Activated naive CD8-positive, alpha-beta T cell treated with anti-CD3 and anti-CD28 coated beads, Interleukin-2, amount 50 U/mL, for 16 hours (primary cell): ENCODE data around the gene XPO5.
"Not testable (repeated sequence)": the region's sequence is repeated elsewhere in the genome, so short reads cannot be mapped to it uniquely, and the experiment has no call there.

ENCODE experiments used
- DNase-seq: peaks from one replicate; pipeline ENCODE4 v3.0.0-alpha.2; 2020; ENCODE audit warnings: low read depth, low spot score

XPO5 gene

DNA sequence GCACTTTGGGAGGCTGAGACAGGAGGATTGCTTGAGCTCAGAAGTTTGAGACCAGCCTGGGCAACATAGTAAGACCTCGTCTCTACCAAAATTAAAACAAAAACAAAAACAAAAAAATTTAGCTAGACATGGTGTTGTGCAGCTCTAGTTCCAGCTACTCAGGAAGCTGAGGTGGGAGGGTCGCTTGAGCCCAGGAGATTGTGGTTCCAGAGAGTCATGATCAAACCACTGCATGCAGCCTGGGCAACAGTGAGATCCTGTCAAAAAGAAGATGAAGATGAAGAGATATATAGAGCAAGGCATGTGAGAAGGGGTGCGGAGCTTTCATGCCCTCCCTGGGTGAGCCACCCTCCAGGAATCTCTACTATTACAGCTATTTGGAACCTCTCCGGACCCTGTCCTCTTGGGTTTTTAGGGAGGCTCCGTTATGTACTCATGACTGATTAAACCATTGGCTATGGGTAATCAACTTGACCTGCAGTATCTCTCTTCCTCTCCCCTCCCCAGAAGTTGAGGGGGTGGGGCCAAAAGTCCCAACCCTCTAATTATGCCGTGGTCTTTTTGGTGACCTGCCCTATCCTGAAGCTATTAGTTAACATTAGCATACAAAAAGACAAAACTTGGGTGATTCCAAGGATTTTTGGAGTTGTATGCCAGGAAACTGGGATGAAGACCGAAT is 9.2 kb upstream of the XPO5 start:
- DNase-seq, result no peak

DNA sequence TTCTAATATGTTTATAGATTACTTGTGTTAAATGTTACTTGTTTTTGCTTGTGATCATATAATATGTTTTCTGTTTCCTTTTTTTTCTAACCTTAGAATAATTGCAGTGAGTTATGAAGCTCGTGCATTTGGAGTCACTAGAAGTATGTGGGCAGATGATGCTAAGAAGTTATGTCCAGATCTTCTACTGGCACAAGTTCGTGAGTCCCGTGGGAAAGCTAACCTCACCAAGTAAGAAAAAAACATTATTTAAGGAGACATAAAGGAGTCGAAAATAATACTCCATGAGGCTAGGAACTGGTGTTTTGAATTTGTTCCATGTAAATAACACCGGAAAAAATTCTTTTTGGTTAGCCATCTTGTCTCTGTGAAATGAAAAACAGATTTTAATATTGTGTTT is 7.1 kb upstream of the XPO5 start:
- DNase-seq, result no peak

DNA sequence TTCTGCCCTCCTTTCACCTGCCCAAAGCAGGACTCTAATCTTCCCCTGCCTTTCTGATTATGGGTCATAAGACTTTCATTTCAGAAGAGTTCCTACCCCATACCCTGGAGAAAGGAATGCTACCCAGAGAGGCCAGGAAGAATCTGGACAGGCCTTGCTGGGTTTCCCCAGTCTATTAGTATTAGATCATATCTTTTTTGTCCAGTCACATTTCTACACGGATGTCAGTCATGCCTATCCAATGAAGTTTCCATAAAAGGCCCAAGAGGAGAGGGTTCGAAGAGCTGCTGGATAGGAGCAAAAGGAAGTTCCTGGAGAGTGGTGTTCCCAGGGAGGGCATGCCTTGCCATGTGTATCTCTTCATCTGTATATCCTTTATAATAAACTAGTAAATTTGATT is 3.3 kb upstream of the XPO5 start:
- no peak for DNase-seq

DNA sequence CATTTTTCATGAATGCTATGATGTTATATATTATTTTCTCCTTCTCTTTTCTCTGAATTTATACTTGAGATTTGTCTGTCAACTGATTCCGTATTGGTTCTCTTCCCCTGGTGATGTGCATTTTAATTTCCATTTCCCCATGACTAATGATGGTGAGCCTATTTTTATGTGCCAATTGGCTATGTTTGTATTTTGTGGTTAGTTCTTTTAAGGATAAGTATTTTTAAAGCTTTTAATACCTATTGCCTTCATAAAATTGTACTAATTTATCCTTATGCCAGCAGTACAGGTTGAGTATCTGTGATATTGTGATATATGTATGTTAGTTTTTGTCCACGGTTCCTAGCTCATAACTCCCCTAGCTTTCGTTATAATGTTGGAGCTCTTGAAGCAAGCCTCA is 2.9 kb upstream of the XPO5 start:
- no peak for DNase-seq

DNA sequence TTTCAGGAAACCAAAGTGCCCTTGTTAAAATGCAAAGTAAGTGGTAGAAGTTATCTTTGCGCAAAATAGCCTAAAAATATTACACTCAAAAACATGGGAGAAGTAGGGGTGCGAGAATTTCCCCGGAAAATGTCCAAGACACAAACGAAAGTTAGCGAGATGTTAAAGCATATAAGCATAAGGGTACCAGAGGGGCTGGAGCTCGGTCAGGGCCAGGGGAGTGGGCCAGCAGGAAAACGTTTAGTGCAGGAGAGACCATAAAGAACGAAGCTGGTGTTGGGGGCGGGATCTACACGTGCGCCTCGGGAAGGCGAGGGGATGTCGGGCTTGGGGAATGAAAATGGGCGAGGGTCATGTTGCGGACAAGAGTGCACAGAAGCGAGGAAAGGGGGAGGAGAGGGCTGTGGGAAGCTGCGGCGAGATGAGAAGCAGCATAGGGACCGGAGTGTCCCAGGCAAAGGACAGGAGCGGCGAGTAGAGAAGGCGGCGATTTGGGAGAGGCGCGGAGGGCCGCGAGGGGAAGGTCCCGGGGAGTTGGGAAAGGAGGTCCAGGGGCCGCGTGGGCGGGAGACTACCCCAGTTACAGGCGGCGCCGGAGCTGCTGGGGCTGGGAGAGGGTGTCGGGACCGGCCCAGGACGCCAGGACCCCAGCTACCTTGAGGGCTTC is 600 bp downstream of the XPO5 start:
- no peak for DNase-seq

DNA sequence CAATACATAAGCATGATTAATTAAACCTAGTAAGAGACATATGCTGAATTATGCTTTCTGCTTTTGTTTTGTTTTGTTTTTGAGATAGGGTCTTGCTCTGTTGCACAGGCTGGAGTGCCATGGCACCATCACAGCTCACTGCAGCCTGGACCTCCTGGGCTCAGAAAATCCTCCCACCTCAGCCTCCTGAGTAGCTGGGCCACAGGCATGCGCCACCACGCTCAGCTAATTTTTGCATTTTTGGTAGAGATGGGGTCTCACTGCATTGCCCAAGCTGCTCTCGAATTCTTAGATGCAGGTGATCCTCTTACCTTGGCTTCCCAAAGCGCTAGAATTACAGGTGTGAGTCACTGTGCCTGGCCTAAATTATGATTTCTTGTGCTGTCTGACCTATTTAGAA is 3.8 kb downstream of the XPO5 start:
- no peak for DNase-seq

DNA sequence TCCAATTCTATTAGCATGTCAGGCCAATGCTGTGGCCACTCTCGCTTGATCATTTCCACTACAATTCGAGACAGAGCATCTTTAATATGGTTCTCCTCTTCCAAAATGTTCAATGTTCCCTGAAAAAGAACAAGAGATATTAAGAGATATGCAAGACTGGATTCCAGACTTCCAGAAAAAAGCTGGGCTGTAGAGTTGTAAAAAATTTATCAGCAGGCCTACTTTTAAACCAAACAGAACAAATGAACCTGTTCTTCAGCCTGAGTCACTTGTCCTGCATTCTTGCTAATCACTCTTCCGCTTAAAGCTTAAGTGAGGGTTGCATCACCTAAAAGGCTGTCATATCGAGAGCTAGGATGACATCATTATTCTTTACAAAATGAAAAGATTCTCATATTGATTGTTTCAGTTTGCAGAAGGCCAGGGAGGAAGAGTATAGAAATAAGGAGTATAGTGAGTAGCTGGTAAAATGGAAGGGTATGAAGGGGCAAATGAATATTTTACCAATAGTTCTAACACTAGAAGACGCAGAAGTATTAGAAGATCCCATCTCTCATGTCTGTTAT is 4.9 kb downstream of the XPO5 start:
- no peak for DNase-seq

DNA sequence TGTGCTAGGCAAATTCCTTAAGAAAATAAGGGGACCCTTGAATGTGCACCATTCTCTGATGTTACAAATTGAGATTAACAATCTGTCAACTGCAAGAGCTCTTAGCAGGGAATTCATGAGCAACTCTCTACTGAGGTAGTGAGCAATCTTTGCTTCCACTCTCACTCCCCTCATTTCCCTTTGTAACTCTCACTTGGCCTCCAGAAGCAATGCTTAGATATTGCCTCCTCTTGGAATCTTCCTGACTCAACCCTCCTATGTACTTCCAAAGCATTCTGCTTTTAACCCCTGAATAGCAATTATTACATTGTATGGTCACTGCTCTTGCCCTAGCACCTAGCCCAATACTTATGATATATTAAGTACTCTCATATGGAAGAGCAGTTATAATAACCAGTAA is 16.5 kb downstream of the XPO5 start:
- DNase-seq, result no peak

DNA sequence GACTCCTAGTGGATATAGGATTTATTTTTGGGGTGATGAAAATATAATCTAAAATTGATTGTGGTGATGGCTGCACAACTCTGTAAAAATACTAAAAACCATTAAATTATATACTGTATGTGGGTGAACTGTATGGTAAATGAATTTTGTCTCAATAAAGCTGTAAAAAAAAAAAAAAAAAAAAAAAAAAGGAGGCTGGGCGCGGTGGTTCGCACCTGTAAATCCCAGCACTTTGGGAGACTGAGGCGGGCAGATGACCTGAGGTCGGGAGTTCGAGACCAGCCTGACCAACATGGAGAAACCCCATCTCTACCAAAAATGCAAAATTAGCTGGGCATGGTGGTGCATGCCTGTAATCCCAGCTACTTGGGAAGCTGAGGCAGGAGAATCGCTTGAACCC is 18.2 kb downstream of the XPO5 start:
- not testable (repeated sequence) for DNase-seq

DNA sequence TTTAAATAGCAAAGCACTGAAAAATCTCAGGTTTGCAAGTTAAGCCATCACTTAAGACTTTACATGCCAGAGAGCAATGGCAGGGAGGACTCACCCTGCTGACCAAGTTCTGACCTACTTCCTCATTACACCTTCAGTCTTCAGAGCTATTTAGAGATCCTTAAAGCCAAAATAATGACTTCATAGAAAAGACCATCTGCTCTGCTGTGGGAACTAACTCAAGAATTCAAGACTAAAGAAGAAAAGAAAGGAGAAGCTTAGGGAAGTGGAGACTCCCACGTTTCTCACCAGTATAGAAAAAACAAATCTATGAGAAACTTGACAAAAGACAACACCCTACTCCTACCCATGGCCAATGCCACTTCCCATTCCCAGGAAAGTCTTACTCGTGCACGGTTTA is 28.6 kb downstream of the XPO5 start:
- DNase-seq, result no peak

DNA sequence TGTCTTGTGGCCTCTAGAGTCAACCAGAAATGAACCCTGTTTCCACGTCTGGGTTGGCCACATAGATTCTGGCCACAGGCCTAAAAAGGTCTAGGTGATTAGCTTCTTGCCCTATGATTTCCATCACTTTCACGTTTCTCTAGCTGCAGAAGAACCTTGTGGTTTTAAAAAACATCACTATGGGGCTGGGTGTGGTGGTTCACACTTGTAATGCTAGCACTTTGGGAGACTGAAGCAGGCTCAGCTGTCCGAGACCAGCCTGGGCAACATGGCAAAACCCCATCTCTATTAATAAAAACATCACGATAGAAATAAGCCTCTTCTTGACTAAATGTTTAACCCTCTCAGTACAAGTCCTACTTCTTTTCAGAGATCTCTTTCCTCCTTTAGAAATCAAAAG is 31.4 kb downstream of the XPO5 start:
- no peak for DNase-seq

DNA sequence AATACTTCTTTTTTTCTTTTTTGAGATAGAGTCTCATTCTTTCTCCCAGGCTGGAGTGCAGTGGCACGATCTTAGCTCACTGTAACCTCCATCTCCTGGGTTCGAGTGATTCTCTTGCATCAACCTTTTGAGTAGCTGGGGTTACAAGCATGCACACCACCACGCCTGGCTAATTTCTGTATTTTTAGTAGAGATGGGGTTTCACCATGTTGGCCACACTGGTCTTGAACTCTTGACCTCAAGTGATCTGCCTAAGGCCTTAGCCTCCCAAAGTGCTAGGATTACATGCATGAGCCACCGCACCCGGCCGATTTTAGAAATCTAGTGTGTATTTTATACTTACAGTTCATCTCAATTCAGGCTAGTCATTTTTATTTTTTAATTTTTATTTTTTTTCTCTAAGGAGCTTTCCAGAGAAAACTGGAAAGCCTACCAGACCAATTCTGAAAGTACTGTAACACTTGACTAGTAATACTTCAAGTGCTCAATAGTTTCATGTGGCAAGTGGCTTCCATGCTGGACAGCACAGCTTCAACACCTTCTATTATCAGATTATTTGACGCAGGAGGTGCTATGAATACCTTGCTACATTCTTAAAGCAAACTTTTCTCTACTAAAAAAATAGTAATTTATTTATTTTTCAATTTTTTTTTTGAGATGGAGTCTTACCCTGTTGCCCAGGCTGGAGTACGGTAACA is 33.9 kb downstream of the XPO5 start:
- DNase-seq, result no peak

DNA sequence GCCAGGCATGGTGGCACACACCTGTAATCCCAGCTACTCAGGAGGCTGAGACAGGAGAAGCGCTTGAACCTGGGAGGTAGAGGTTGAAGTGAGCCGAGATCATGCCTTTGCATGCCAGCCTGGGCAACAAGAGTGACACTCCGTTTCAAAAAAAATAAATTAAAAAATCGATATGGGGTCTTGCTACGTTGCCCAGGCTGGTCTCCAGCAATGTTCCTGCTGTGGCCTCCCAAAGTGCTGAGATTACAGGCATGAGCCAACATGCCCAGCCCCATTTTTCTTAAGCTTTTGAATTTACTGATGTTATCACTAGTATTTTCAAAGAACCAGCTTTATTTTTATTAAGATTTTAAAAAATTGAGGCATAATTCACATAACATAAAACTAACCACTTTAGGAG is 35.3 kb downstream of the XPO5 start:
- no peak for DNase-seq

DNA sequence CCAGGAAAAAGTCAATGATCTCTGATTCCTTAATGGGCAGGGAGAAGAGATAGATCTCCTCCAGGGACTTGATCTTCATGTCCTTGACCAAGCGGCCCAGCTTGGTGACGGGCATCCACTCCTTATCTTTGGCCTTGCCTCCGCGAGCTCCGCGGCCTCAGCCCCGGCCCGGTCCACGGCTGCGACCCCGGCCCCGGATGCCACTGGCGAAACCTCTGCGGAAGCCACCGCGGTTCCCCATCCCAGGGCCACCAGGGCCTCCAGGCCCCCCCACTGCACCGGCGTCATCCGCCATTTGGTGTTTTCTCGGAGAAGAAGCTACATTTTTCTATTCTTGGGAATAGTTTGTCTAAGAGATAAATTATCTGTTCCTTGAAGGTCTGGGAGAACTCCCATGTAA is 36.4 kb downstream of the XPO5 start:
- not testable (repeated sequence) for DNase-seq

DNA sequence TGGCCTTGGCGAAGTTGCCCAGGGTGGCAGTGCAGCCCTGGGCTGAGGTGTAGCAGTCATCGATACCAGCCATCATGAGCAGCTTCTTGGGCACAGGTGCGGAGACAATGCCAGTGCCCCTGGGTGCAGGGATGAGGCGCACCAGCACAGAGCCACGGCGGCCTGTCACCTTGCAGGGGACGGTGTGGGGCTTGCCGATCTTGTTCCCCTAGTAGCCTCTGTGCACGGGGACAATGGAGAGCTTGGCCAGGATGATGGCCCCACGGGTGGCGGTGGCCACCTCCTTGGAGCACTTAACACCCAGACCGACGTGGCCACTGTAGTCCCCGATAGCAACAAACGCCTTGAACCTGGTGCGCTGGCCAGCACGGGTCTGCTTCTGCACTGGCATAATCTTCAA is 36.9 kb downstream of the XPO5 start:
- DNase-seq, result not testable (repeated sequence)

DNA sequence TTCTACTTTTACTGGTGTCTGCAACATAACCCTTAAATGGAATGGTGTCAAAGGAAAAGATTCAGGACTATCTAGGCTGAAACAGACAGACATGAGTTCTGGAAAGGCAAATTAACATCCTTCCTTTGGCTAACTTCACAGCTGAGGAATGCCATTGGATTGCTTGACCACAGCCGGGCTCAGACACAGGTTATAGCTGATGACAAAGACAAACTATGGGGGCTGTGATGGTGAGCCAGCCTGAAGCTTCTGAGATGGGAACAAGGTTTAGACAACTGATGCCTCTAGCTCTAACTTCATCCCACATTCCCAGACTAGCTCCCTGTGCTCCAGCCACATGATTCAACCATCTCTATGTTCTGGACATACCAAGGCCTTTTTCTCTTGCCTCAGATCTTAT is 43.6 kb downstream of the XPO5 start:
- no peak for DNase-seq

DNA sequence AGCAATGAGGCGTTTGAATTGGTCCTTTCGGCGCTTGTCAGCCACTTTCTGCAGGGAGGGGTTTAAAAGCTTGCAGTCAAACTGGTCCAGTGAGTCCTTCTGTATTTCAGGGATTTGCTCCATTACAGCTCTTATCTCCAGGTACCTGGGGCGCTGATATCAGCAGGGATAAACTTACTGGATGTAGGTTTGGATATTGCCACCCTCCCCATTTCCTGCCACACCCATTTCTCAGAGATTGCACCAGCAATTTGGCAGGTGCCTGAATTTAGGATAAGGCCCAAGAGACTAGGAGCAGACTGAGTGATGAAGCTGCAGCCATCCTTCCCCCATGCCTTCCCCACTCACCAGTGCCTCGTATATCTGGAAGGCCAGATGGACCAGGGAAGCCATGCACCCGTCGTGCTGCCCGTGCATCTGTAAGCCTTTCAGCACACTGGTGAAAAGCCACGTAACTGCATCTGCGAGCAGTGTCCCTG is 51.3 kb downstream of the XPO5 start:
- DNase-seq, result no peak

DNA sequence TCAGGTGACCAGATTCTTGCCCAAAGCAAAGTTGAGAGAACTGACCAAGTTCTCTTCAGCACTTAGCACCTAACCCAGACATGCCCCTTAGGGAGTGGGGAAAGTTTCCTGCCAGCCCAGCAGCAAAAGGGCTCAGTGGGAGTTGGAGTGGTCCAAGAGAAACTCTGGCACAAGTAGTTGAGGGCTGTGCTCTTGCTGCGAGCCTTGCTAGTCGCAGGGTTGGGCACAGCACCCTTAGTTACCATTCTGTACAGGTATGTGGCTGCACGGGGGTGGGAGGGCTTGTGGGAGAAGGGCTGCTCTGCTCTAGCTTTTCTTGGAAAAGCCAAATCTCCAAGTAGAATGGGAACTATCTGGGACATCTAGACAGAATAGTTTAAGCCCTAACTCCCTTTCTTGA is 52.6 kb downstream of the XPO5 start:
- no peak for DNase-seq

DNA sequence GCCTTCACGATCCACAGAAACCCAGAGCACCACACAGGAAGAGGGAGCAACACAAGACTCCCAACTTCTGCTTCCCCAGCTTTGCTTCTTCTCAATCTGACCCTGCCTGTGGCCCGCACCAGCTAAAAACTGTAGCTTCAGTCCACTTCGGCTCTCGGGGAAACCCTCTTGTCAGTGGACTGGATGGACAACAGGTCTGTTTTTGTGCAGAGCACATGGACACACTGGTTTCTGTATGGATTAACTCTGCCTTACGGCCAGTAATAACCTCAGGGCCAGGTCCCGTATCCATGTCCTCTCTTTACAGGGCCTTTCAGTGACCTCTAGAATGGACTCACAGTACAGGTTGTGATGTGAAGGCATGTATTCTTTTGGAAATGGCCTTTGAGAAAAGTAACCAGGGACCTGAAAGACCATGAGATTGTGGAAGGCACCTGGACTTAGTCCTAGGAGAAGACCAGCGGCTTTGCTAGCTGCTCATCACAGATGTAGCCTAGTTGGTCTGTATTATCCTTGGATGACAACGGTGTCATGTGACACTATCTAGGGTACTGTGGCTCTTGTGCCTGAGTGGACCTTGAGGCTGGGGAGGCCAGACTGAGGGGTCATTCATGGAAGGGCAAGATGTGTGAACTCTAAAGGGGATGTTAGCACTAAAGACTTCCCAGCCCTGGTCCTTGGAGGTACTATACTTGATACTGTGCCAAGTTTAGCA is 53.1 kb downstream of the XPO5 start:
- no peak for DNase-seq

DNA sequence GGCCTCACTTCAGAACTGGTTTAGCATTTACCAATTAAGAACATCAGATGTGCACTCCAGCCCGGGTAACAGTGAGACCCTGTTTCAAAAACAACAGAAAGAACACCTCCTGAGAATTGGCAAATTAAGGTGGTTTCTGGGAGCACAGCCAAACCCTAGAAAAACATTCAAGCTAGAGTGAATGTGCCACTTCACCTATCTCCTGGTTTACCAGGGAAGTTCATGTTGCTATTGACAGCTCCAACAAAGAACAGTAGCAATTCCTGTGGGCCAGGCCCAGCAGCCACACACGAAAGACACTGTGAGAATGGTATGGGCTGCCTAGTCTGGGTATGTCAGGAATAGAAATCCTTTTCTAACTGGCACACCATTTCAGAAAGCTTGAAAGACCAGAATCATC is 54.0 kb downstream of the XPO5 start:
- no peak for DNase-seq

DNA sequence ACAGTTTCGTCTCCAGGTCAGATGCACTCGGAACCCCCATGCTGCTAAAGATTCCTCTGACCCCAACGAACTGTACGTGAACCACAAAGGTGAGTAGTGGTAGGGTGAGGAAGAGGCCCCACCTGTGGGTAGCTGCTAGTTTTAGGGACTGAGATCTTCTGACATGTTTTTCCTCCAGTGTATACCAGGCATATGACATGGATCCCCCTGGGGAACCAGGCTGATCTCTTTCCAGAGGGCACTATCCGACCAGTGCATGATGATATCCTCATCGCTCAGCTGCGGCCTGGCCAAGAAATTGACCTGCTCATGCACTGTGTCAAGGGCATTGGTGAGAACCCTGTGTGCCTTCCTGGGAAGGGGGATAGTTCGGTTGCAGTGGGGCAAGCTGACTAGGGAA is 55.7 kb downstream of the XPO5 start:
- no peak for DNase-seq
